ENCODE data around the gene MTG2.
A peak's percentile ranks its signal among the peaks of the same experiment; 100 is the strongest.

The MTG2 gene

DNA sequence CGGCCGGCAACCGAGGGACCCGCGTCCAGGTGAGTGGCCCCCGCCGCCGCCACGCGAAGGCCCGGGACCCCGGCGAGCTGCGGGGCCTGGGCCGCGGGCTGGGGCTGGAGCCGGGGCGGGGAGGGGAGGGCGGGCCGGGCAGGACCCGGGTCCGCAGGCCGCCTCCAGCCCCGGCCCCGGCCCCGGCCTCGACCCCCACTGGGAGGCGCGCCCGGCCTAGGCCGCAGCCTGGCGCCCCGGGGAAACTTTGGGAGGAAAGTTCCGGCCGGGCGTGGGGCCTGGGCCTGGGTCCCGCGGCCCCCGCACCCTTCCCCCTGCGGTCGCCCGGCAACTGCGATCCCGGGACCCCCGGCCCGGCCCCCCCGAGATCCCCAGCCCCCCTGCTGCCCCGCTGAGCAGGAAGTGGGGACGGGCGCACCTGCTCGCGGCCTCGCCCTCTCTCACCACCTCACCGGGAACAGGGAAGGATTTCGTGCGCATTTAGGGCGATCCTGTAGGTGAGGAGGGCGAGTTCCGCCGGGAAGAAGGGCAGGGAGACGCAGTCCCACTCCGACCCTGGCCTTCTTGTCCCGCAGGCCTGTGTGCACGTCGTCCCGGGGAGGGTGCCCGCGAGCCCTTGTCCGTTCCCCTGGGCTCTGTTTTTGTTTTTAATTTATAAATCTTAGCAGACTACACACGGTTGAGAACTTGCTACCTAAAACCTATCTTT is 55.9 kb downstream of the MTG2 start:
- H3K27me3 ChIP-seq (ENCODE audit: control insufficient read depth, insufficient read depth, low read length), result no peaks in the 10 kb centered on the region
- H3K4me1 ChIP-seq (ENCODE audit: control insufficient read depth, insufficient read depth, low read length), result peaks cover 48% of the 10 kb centered on the region
- peak overlapping the region; percentile 83 for H3K9ac ChIP-seq (ENCODE audit: low read length)
- peak overlapping the region; percentile 29 for H3K4me3 ChIP-seq (ENCODE audit: low read length)
- no peaks in the 10 kb centered on the region for H3K9me3 ChIP-seq (ENCODE audit: control insufficient read depth, low read length)
- no peaks in the 10 kb centered on the region for H3K36me3 ChIP-seq (ENCODE audit: control insufficient read depth, insufficient read depth, low read length)

DNA sequence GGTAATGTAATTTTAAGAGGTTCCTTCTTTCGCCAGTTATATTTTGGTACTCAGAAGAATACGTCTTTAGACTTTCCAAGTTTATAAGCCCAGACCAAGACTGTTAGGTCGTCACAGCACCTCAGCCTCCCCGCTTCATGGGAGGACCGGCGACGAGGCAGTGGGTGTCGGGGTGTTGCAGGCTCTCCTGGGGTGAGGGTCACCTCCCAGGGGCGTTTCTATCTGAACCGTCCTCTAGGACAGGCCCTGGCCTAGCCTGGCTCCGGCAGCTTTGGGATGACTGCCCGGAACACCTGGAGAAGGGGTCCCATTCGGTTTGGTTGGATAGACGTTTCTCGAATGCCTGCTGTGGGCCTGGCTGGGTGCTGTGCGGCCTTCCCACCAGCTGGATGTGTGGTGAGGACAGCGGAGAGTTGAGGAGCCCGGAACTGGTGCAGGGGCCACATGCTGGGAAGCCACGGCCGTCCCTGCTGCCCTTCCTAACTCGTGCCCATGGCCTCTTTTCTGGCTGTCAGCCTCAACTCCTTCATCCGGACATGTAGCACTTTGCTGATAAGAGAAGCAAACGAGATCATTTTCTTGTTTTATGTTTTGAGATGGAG is 56.6 kb downstream of the MTG2 start:
- Histone ChIP-seq H3K9ac (ENCODE audit: low read length) (peak overlapping the region; percentile 83), H3K27me3 (ENCODE audit: control insufficient read depth, insufficient read depth, low read length) (no peaks in the 10 kb centered on the region), H3K9me3 (ENCODE audit: control insufficient read depth, low read length) (no peaks in the 10 kb centered on the region), H3K4me1 (ENCODE audit: control insufficient read depth, insufficient read depth, low read length) (peaks cover 53% of the 10 kb centered on the region), H3K4me3 (ENCODE audit: low read length) (peak overlapping the region; percentile 29), H3K36me3 (ENCODE audit: control insufficient read depth, insufficient read depth, low read length) (no peaks in the 10 kb centered on the region)

DNA sequence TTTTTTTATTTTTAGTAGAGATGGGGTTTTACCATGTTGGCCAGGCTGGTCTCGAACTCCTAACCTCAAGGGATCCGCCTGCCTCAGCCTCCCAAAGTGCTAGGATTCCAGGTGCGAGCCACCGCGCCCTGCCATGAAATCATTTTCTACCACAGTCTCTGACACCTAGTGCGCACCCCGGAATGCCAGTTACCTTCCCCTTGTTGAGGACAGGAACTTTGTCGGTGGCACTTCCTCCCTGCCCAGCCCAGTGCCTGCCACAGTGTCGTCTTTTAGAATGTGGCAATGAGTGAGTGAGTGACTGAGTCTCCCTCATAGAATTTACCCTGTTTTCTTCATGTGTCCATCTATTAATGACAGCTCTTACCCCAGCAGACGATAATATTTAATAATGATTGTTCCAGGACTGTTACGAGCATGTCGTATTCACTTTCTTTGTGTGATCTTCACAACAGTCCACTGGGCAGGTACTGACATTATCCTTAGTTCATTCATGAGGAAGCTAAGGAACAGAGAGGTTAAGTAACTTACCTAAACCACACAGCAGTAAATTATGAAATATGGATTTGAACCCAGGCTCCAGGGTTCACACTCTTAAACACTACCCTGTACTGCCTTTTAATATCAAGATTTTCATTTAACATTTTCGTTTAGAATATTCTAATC is 57.3 kb downstream of the MTG2 start:
- no peaks in the 10 kb centered on the region for H3K27me3 ChIP-seq (ENCODE audit: control insufficient read depth, insufficient read depth, low read length)
- no peaks in the 10 kb centered on the region for H3K36me3 ChIP-seq (ENCODE audit: control insufficient read depth, insufficient read depth, low read length)
- peaks cover 61% of the 10 kb centered on the region for H3K4me1 ChIP-seq (ENCODE audit: control insufficient read depth, insufficient read depth, low read length)
- H3K4me3 ChIP-seq (ENCODE audit: low read length), result peak overlapping the region; percentile 29
- H3K9me3 ChIP-seq (ENCODE audit: control insufficient read depth, low read length), result no peaks in the 10 kb centered on the region
- H3K9ac ChIP-seq (ENCODE audit: low read length), result no peak overlapping the region

DNA sequence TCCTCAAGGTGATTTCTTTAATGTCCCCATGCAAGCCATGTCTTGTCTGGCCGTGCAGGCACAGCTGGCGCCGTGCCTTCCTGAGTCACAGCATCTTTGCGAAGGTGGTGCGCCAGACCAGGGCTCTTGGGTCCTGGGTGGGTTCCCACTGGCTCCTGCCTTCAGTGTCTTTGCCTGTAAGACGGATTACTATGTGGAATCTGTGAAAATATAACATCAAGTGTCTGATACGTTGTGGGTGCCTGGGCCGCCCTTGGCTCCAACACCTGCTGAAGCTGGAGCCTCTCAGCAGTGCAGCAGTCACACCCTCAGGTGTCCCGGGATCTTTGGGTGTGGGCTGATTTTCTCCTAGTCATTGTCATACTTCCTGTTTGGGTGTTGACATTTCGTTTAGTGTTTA is 58.7 kb downstream of the MTG2 start:
- Histone ChIP-seq H3K36me3 (ENCODE audit: control insufficient read depth, insufficient read depth, low read length) (no peaks in the 10 kb centered on the region), H3K27me3 (ENCODE audit: control insufficient read depth, insufficient read depth, low read length) (no peaks in the 10 kb centered on the region), H3K4me1 (ENCODE audit: control insufficient read depth, insufficient read depth, low read length) (peaks cover 62% of the 10 kb centered on the region), H3K9ac (ENCODE audit: low read length) (no peak overlapping the region), H3K9me3 (ENCODE audit: control insufficient read depth, low read length) (no peaks in the 10 kb centered on the region), H3K4me3 (ENCODE audit: low read length) (no peak overlapping the region)

DNA sequence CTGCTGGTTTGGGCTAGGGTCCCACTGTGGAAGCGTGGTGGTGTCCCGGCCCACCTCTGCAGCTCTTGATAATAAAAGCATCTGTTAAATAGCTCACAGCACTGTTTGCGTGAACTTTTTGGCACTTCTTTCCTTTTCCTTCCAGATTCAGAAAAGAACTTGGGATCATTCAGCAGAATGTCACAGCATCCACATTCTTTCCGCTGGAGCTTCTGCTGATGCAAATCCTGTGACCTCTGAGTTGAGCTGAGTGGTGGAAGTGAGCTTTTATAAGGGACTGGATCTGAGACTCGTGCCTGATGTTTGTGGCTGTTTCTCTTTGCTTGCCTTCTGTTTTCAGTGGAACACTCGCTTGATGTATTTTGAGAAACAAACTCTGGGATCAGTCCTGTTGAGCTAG is 59.3 kb downstream of the MTG2 start:
- H3K9me3 ChIP-seq (ENCODE audit: control insufficient read depth, low read length), result no peaks in the 10 kb centered on the region
- peaks cover 62% of the 10 kb centered on the region for H3K4me1 ChIP-seq (ENCODE audit: control insufficient read depth, insufficient read depth, low read length)
- H3K36me3 ChIP-seq (ENCODE audit: control insufficient read depth, insufficient read depth, low read length), result no peaks in the 10 kb centered on the region
- no peak overlapping the region for H3K4me3 ChIP-seq (ENCODE audit: low read length)
- no peaks in the 10 kb centered on the region for H3K27me3 ChIP-seq (ENCODE audit: control insufficient read depth, insufficient read depth, low read length)
- peak overlapping the region; percentile 3 for H3K9ac ChIP-seq (ENCODE audit: low read length)

DNA sequence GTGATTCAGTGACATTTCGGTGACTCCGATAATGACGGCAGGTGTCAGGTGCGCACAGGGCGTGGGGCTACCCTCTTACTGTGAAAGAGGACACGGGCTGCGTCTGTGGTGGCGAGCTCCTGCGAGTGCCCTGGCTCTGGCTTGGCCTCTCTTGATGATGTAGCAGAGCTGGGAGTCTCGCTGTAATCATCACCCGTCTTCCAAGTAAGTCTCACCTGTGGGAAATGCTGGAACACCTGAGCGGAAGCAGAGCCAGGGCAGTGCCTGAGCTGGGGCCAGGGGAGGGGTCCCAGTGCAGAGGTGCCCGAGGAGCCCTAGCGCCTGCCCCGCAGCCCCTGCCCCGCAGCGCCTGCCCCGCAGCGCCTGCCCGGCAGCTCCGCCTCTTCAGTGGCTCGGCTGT is 60.3 kb downstream of the MTG2 start:
- Histone ChIP-seq H3K36me3 (ENCODE audit: control insufficient read depth, insufficient read depth, low read length) (no peaks in the 10 kb centered on the region), H3K4me3 (ENCODE audit: low read length) (no peak overlapping the region), H3K4me1 (ENCODE audit: control insufficient read depth, insufficient read depth, low read length) (peaks cover 54% of the 10 kb centered on the region), H3K27me3 (ENCODE audit: control insufficient read depth, insufficient read depth, low read length) (no peaks in the 10 kb centered on the region), H3K9ac (ENCODE audit: low read length) (no peak overlapping the region), H3K9me3 (ENCODE audit: control insufficient read depth, low read length) (no peaks in the 10 kb centered on the region)

DNA sequence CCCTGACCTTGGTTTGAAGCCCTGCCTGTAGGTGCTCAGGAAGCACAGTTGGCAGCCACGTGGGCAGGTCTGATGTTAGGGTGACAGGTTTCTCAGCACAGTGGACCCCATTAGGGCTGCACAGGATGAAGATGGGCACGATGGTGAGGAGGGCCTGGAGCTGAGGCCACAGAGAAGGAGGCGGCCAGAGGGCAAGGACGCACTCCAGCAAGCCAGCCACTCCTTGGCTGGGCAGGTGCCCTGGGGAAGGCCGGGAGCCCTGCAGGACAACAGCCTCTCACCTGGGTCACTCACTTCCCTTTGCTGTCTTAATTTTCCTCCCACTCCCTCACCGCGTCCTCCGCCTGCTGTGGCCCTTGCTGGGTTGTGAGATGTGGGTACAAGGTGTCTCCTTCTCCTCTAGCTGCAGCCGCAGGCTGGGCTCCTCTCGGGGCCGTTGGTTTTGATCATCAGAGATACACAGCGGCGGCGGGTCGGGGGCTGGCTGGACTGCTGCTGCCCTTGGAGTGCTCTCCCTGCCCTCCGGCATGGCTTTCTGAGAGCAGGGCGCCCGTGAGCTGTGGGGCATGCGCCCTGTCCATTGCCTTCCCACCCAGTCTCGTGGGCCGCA is 61.2 kb downstream of the MTG2 start:
- no peaks in the 10 kb centered on the region for H3K27me3 ChIP-seq (ENCODE audit: control insufficient read depth, insufficient read depth, low read length)
- H3K9me3 ChIP-seq (ENCODE audit: control insufficient read depth, low read length), result no peaks in the 10 kb centered on the region
- H3K4me3 ChIP-seq (ENCODE audit: low read length), result no peak overlapping the region
- H3K4me1 ChIP-seq (ENCODE audit: control insufficient read depth, insufficient read depth, low read length), result peaks cover 54% of the 10 kb centered on the region
- no peaks in the 10 kb centered on the region for H3K36me3 ChIP-seq (ENCODE audit: control insufficient read depth, insufficient read depth, low read length)
- H3K9ac ChIP-seq (ENCODE audit: low read length), result no peak overlapping the region

DNA sequence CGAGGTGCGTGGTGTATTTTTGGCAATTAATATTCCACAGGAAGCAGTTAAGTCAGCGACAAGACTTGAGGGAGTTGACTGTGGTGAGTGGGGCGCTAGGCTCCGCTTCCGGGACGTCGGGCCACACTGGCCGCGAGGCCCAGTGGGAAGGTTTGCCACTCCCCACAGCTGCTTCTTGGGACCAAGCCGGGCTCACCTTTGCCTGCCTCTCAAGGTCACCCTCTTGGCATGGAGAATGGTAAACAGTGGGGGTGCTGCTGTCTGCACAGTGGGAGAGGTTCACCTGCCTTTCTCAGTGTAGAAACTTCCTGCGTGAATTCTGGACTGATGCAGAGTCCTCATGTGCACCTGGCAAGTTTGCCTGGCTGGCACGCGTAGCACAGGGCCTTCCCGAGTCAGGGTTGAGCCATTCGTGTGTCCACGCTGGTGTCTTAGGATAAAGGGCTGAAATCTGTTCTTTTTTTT is 61.8 kb downstream of the MTG2 start:
- Histone ChIP-seq H3K36me3 (ENCODE audit: control insufficient read depth, insufficient read depth, low read length) (no peaks in the 10 kb centered on the region), H3K4me1 (ENCODE audit: control insufficient read depth, insufficient read depth, low read length) (peaks cover 49% of the 10 kb centered on the region), H3K4me3 (ENCODE audit: low read length) (no peak overlapping the region), H3K9me3 (ENCODE audit: control insufficient read depth, low read length) (no peaks in the 10 kb centered on the region), H3K27me3 (ENCODE audit: control insufficient read depth, insufficient read depth, low read length) (no peaks in the 10 kb centered on the region), H3K9ac (ENCODE audit: low read length) (no peak overlapping the region)

DNA sequence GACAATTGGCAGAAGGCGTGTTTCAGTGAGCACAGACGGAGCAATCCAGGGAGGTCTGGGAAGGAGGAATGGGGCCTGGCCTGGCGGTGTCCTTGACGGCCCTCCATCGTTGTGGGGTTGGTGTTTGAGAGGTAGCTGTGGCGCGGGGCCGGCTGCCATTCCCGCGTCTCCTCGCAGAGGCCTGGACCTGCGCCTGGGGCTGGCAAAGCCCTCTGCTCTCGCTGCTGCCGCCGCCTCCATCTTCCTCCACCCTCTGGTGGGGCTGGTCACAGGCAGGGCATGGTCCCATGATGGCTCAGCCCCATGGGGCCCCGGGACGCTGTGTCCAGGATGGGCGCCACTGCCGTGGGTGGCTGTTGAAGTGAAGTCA is 63.1 kb downstream of the MTG2 start:
- Histone ChIP-seq H3K36me3 (ENCODE audit: control insufficient read depth, insufficient read depth, low read length) (no peaks in the 10 kb centered on the region), H3K27me3 (ENCODE audit: control insufficient read depth, insufficient read depth, low read length) (no peaks in the 10 kb centered on the region), H3K4me3 (ENCODE audit: low read length) (no peak overlapping the region), H3K9me3 (ENCODE audit: control insufficient read depth, low read length) (no peaks in the 10 kb centered on the region), H3K9ac (ENCODE audit: low read length) (no peak overlapping the region), H3K4me1 (ENCODE audit: control insufficient read depth, insufficient read depth, low read length) (peaks cover 37% of the 10 kb centered on the region)

DNA sequence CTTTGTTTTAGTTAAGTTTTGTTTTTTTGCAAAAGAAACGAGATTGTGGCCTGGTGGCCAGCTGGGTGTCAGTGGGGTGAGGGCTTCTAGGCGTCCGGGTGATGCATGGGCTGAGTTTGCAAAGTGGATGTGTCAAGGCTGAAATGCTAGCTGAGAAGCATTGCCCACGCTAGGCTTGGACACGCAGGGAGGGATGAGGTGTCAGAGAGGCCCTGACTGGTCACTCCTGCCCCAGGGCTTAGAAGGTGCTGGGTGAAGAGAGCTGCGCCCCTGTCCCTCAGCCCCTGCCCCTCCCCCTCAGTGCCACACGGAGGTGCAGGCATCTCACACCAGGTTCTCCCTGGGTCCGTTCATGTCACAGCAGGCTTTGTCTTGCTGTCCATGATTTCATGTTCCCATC is 63.6 kb downstream of the MTG2 start:
- peaks cover 31% of the 10 kb centered on the region for H3K4me1 ChIP-seq (ENCODE audit: control insufficient read depth, insufficient read depth, low read length)
- no peak overlapping the region for H3K9ac ChIP-seq (ENCODE audit: low read length)
- H3K9me3 ChIP-seq (ENCODE audit: control insufficient read depth, low read length), result no peaks in the 10 kb centered on the region

DNA sequence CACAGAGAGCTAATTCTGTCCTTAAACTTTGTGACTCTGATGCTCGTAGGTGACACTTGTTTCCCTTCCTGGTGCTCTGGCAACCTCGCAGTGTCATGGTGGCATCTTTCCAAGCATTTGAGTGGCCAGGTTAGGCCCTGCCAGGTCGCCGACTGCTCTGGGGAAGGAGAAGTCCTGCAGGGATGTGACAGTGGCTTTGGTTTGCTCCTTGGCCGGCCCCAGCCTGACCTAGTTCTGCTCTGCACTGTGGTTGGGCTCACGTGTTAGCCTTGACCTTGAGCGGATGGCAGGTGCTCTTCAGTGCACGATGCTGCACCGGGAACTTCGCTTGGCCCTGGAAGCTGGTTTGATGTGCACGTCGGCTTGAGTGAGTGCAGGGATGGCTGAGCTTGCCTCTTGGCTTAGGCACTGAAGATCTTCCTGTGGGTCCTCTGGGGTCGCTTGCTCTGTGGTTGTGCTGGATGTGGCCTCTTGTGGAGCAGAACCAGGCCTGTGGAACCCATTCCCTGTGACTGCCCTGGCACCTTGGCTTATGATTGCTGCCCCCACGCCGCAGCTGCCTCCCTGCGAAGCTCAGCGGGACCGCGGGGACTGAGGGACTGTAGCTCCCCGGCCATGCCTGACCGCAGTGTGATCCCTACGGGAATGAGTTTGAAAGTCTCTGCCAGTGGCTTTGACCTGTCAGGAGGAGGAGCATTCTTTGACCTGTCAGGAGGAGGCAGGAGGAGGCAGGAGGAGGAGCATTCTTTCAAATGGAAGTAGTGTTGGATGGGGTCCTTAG is 64.2 kb downstream of the MTG2 start:
- no peaks in the 10 kb centered on the region for H3K9me3 ChIP-seq (ENCODE audit: control insufficient read depth, low read length)
- no peaks in the 10 kb centered on the region for H3K27me3 ChIP-seq (ENCODE audit: control insufficient read depth, insufficient read depth, low read length)
- H3K4me1 ChIP-seq (ENCODE audit: control insufficient read depth, insufficient read depth, low read length), result peaks cover 26% of the 10 kb centered on the region
- H3K4me3 ChIP-seq (ENCODE audit: low read length), result no peak overlapping the region
- no peaks in the 10 kb centered on the region for H3K36me3 ChIP-seq (ENCODE audit: control insufficient read depth, insufficient read depth, low read length)
- no peak overlapping the region for H3K9ac ChIP-seq (ENCODE audit: low read length)

More for the DNA sequence above, 63.6 kb downstream of the MTG2 start:
- H3K36me3 ChIP-seq (ENCODE audit: control insufficient read depth, insufficient read depth, low read length), result no peaks in the 10 kb centered on the region
- no peak overlapping the region for H3K4me3 ChIP-seq (ENCODE audit: low read length)
- no peaks in the 10 kb centered on the region for H3K27me3 ChIP-seq (ENCODE audit: control insufficient read depth, insufficient read depth, low read length)

All from mucosa of stomach (tissue), 1 donor.